Measurements from ENCODE around the gene ZC3H18. TPM values are rescaled to one million over a fixed set of nuclear protein-coding genes. Genes with fewer than 3 reads are reported as not detected.

The ZC3H18 gene
- total and polyA plus RNA-seq, 9 donors = 16.0 to 40.4 (median 30.7) TPM

GRCh38 chr16:88593489-88593888, 23.3 kb downstream of the ZC3H18 start:
- TF ChIP-seq EP300 (IDR thresholded peaks at IDR 0.05) = no peak
- TF ChIP-seq POLR2A (IDR thresholded peaks at IDR 0.05) = no peak
- TF ChIP-seq, protein P1, sequence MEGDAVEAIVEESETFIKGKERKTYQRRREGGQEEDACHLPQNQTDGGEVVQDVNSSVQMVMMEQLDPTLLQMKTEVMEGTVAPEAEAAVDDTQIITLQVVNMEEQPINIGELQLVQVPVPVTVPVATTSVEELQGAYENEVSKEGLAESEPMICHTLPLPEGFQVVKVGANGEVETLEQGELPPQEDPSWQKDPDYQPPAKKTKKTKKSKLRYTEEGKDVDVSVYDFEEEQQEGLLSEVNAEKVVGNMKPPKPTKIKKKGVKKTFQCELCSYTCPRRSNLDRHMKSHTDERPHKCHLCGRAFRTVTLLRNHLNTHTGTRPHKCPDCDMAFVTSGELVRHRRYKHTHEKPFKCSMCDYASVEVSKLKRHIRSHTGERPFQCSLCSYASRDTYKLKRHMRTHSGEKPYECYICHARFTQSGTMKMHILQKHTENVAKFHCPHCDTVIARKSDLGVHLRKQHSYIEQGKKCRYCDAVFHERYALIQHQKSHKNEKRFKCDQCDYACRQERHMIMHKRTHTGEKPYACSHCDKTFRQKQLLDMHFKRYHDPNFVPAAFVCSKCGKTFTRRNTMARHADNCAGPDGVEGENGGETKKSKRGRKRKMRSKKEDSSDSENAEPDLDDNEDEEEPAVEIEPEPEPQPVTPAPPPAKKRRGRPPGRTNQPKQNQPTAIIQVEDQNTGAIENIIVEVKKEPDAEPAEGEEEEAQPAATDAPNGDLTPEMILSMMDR (IDR thresholded peaks at IDR 0.05) = no peak
- Histone ChIP-seq H3K27ac (no peak overlapping the region), H3K27me3 (no peaks in the 10 kb centered on the region), H3K9me3 (no peaks in the 10 kb centered on the region), H3K36me3 (no peaks in the 10 kb centered on the region), H3K4me1 (ENCODE audit: insufficient read depth) (no peaks in the 10 kb centered on the region), H3K4me3 (no peak overlapping the region)
- DNase-seq = no peak
- intact Hi-C loops (cut with DNase I) = no loop called here
- 77 to 83% (median 79%) methylated on average over 11 of the region's 11 CpGs for WGBS, 3 donors

DNA sequence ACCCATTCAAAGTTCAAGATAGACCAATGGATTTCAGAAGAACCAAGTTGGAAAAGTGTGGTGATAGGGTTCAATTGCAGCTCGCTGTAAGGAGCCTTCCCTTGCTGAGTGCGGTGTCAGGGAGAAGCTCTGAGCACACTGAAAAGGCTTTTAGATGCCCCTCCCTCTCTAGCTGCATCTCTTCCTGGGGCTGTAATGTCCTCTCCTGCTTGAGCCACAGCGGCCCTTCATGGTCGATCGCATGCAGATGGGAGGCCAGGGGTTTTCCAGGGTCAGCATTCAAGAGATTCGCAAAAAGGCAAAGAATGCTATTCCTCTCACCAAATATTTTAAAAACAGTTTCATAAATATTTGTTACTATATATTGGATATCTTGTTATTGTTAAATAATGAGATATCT, 23.7 kb downstream of the ZC3H18 start:
- Histone ChIP-seq H3K36me3 (no peaks in the 10 kb centered on the region), H3K9me3 (no peaks in the 10 kb centered on the region), H3K4me1 (ENCODE audit: insufficient read depth) (no peaks in the 10 kb centered on the region), H3K4me3 (no peak overlapping the region), H3K27me3 (no peaks in the 10 kb centered on the region), H3K27ac (no peak overlapping the region)
- intact Hi-C loops (cut with DNase I) = no loop called here
- DNase-seq = no peak
- WGBS, 3 donors = 85 to 96% (median 90%) methylated on average over 6 of the region's 6 CpGs
- no peak for TF ChIP-seq POLR2A (IDR thresholded peaks at IDR 0.05)
- no peak for TF ChIP-seq EP300 (IDR thresholded peaks at IDR 0.05)

GRCh38 chr16:88595101-88595500, 24.9 kb downstream of the ZC3H18 start:
- no peaks in the 10 kb centered on the region for H3K9me3 ChIP-seq
- intact Hi-C loops (cut with DNase I) = no loop called here
- WGBS, 3 donors = 89 to 91% (median 90%) methylated on average over 6 of the region's 6 CpGs
- TF ChIP-seq POLR2A (IDR thresholded peaks at IDR 0.05) = no peak
- TF ChIP-seq EP300 (IDR thresholded peaks at IDR 0.05) = no peak
- TF ChIP-seq, protein P1 (IDR thresholded peaks at IDR 0.05) = no peak
- no peak overlapping the region for H3K27ac ChIP-seq
- no peaks in the 10 kb centered on the region for H3K36me3 ChIP-seq
- H3K4me3 ChIP-seq = no peak overlapping the region
- H3K27me3 ChIP-seq = no peaks in the 10 kb centered on the region
- no peak for DNase-seq
- H3K4me1 ChIP-seq (ENCODE audit: insufficient read depth) = no peaks in the 10 kb centered on the region

DNA sequence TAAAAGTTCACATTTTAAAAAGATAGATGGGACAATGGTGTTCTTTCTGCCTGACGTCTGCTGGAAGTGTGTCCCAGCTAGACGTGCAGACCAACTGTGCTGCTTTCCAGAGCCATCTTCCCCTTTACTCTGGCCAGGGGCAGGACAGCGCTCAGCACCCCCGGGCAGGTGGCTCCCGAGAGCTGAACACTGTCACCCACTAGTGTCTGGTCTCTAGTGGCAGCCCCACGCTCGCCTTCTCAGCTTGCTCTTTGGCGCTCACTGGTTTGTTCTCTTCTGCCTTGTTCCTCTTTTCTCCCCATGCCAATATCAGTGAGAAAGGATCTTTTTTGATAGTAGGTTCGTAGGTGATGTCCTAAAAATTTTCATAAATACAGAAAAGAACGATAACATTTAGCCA, 25.7 kb downstream of the ZC3H18 start:
- Histone ChIP-seq H3K27ac (no peak overlapping the region), H3K27me3 (no peaks in the 10 kb centered on the region), H3K4me1 (ENCODE audit: insufficient read depth) (no peaks in the 10 kb centered on the region), H3K4me3 (no peak overlapping the region), H3K36me3 (no peaks in the 10 kb centered on the region), H3K9me3 (no peaks in the 10 kb centered on the region)
- 93 to 95% (median 93%) methylated on average over 10 of the region's 10 CpGs for WGBS, 3 donors
- intact Hi-C loops (cut with DNase I) = no loop called here
- no peak for DNase-seq
- TF ChIP-seq EP300 (IDR thresholded peaks at IDR 0.05) (no peak), POLR2A (IDR thresholded peaks at IDR 0.05) (no peak)
- TF ChIP-seq, protein P1 (IDR thresholded peaks at IDR 0.05) = no peak

DNA sequence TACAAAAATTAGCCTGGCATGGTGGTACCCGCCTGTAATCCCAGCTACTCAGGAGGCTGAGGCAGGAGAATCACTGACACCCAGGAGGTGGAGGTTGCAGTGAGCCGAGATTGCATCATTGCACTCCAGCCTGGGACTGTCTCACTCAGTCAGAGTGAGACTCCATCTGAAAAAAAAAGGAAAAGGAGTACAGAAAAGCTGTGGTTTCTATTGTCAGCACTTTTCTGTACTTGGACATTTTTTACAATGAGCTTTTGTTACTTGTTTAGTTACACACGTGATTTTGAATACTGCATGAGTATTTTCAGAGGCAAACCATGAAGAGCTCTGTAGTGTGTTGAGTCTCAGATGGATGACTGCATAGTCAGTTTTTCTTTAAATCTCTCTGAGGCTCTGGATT, 26.3 kb downstream of the ZC3H18 start:
- no peak overlapping the region for H3K4me3 ChIP-seq
- intact Hi-C loops (cut with DNase I) = no loop called here
- TF ChIP-seq EP300 (IDR thresholded peaks at IDR 0.05) (no peak), POLR2A (IDR thresholded peaks at IDR 0.05) (no peak)
- TF ChIP-seq, protein P1 (IDR thresholded peaks at IDR 0.05) = no peak
- H3K9me3 ChIP-seq = no peaks in the 10 kb centered on the region
- H3K4me1 ChIP-seq (ENCODE audit: insufficient read depth) = no peaks in the 10 kb centered on the region
- no peaks in the 10 kb centered on the region for H3K36me3 ChIP-seq
- H3K27ac ChIP-seq = no peak overlapping the region
- DNase-seq = no peak
- WGBS, 3 donors = 84 to 87% (median 86%) methylated on average over 3 of the region's 3 CpGs
- no peaks in the 10 kb centered on the region for H3K27me3 ChIP-seq

Measured in ovary (tissue), 9 donors.